Mammary epithelial cell (primary cell): ENCODE results near the gene CGA.

ENCODE experiments used
- CTCF ChIP-seq, 2 donors: IDR thresholded peaks in 1 of 2; conservative IDR thresholded peaks in 1 of 2; 2 replicates each; pipeline ENCODE4 v1.5.1; 2011 to 2012; ENCODE audit warnings: inconsistent platforms in 2 of 2, low read length in 2 of 2, mild to moderate bottlenecking in 2 of 2, control low read depth in 1 of 2, low read depth in 1 of 2; ENCODE audit not compliant: insufficient read depth in 1 of 2; ENCODE audit errors: extremely low read depth in 1 of 2
- EZH2 ChIP-seq: IDR thresholded peaks from 2 replicates; pipeline ENCODE4 v1.6.1; 2012; ENCODE audit warnings: low read length, inconsistent platforms, borderline replicate concordance

GRCh38 chr6:87095087-87095509 is at the start of gene CGA:
- TF ChIP-seq EZH2, result no peak
- TF ChIP-seq CTCF (conservative IDR thresholded peaks at IDR 0.05 in 1 of 2, IDR thresholded peaks at IDR 0.05 in 1 of 2; ENCODE audit: extremely low read depth in 1 of 2, insufficient read depth in 1 of 2, low read depth in 1 of 2, low read length in 2 of 2), result no peak
